ENCODE measurements around the gene AFAP1. TPM values are rescaled to one million over a fixed set of nuclear protein-coding genes. Genes with fewer than 3 reads are reported as not detected.

Gene AFAP1
- total RNA-seq, 1 experiment from 2014 or later: 94.7 TPM

DNA sequence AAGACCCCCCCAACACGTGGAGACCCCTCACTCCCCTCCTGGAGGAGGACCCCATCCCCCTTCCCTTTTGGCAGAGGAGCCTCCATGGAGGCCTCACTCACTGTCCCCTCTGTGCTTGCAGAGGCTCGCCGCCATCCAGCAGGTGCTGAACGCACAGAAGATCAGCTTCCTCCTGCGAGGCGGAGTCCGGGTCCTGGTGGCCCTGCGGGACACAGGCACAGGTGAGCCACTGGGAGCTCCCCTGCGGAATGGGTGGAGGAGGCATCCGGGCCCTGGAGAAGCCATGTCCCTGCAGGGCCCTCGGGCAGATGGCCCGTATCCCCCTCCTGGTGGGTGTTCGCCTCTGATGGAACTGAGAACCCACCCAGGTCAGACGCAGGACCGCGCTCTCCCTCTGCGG lies 206.5 kb downstream of the AFAP1 start:
- intact Hi-C loops (cut with micrococcal nuclease; ENCODE audit: unreplicated experiment): no loop called here
- Histone ChIP-seq H3K36me3 (ENCODE audit: control insufficient read depth, insufficient read depth, low read length) (no peaks in the 10 kb centered on the region), H3K27me3 (ENCODE audit: control insufficient read depth, insufficient read depth, low read length) (no peaks in the 10 kb centered on the region), H3K27ac (ENCODE audit: low read length) (no peak overlapping the region), H3K4me3 (ENCODE audit: low read depth in 2 of 2, low read length in 2 of 2) (no peak overlapping the region), H3K9me3 (ENCODE audit: control insufficient read depth, insufficient read depth, low read depth, low read length) (no peaks in the 10 kb centered on the region), H3K4me1 (ENCODE audit: control insufficient read depth, insufficient read depth, low read length) (no peaks in the 10 kb centered on the region)
- POLR2A ChIA-PET: no interaction called here
- CTCF ChIA-PET: no interaction called here
- DNase-seq (ENCODE audit: low read depth, low spot score): no peak
- no peak for ATAC-seq
- TF ChIP-seq, protein P1, sequence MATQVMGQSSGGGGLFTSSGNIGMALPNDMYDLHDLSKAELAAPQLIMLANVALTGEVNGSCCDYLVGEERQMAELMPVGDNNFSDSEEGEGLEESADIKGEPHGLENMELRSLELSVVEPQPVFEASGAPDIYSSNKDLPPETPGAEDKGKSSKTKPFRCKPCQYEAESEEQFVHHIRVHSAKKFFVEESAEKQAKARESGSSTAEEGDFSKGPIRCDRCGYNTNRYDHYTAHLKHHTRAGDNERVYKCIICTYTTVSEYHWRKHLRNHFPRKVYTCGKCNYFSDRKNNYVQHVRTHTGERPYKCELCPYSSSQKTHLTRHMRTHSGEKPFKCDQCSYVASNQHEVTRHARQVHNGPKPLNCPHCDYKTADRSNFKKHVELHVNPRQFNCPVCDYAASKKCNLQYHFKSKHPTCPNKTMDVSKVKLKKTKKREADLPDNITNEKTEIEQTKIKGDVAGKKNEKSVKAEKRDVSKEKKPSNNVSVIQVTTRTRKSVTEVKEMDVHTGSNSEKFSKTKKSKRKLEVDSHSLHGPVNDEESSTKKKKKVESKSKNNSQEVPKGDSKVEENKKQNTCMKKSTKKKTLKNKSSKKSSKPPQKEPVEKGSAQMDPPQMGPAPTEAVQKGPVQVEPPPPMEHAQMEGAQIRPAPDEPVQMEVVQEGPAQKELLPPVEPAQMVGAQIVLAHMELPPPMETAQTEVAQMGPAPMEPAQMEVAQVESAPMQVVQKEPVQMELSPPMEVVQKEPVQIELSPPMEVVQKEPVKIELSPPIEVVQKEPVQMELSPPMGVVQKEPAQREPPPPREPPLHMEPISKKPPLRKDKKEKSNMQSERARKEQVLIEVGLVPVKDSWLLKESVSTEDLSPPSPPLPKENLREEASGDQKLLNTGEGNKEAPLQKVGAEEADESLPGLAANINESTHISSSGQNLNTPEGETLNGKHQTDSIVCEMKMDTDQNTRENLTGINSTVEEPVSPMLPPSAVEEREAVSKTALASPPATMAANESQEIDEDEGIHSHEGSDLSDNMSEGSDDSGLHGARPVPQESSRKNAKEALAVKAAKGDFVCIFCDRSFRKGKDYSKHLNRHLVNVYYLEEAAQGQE (IDR thresholded peaks at IDR 0.05; ENCODE audit: insufficient read depth in 1 of 2, low read depth in 2 of 2, low read length in 1 of 2): no peak
- TF ChIP-seq TCF7L2 (IDR thresholded peaks at IDR 0.05; ENCODE audit: low read depth, low read length) (no peak), POLR2AphosphoS5 (IDR thresholded peaks at IDR 0.05; ENCODE audit: low read depth, low read length) (no peak)
- in situ Hi-C loops (cut with HindIII; ENCODE audit: low pct_unique_long_range_greater_than_20kb, low sequenced_read_pairs): no loop called here
- BruUV-seq (replicated peaks): no TSS peak

DNA sequence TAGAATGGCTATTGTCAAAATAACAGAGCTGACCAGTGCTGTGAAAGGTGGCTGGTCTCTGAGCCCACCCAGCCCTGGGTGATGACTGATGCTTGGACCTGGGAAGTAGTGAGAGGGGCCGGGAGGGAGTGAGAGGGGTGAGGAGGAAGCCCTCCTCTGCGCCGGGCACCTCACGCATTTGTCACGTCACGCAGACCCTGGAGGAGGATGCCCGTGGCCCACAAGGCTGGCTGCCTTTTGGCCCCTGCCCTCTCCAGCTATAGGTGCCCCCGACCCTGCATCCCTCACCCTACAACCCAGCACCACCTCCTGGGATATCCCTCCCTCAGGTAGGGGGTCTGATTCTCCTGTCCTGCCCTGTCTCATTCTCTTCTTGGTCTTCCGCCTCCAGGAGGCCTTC lies 207.4 kb downstream of the AFAP1 start:
- BruUV-seq (replicated peaks): no TSS peak
- Histone ChIP-seq H3K4me3 (ENCODE audit: low read depth in 2 of 2, low read length in 2 of 2) (no peak overlapping the region), H3K9me3 (ENCODE audit: control insufficient read depth, insufficient read depth, low read depth, low read length) (no peaks in the 10 kb centered on the region), H3K27me3 (ENCODE audit: control insufficient read depth, insufficient read depth, low read length) (no peaks in the 10 kb centered on the region), H3K4me1 (ENCODE audit: control insufficient read depth, insufficient read depth, low read length) (no peaks in the 10 kb centered on the region), H3K36me3 (ENCODE audit: control insufficient read depth, insufficient read depth, low read length) (no peaks in the 10 kb centered on the region), H3K27ac (ENCODE audit: low read length) (no peak overlapping the region)
- TF ChIP-seq, protein P1 (IDR thresholded peaks at IDR 0.05; ENCODE audit: insufficient read depth in 1 of 2, low read depth in 2 of 2, low read length in 1 of 2): no peak
- TF ChIP-seq TCF7L2 (IDR thresholded peaks at IDR 0.05; ENCODE audit: low read depth, low read length): no peak
- in situ Hi-C loops (cut with HindIII; ENCODE audit: low pct_unique_long_range_greater_than_20kb, low sequenced_read_pairs) (no loop called here), intact Hi-C loops (cut with micrococcal nuclease; ENCODE audit: unreplicated experiment) (no loop called here)
- no peak for DNase-seq (ENCODE audit: low read depth, low spot score)
- no peak for ATAC-seq
- POLR2A ChIA-PET: no interaction called here
- CTCF ChIA-PET: no interaction called here

DNA sequence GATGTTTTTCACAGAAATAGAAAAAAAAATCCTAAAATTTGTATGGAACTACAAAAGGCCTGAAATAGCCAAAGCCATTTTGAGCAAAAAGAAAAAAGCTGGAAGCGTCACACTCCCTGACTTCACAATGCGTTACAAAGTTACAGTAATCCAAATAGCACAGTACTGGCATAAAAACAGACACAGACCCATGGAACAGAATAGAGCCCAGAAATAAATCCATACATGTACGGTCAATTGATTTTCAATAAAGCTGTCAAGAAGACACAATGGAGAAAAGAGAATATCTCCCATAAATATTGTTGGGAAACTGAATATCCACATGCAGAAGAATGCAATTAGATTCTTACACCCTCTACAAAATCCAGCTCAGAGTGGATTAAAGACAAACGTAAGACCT lies 208.2 kb downstream of the AFAP1 start:
- intact Hi-C loops (cut with micrococcal nuclease; ENCODE audit: unreplicated experiment) (no loop called here), in situ Hi-C loops (cut with HindIII; ENCODE audit: low pct_unique_long_range_greater_than_20kb, low sequenced_read_pairs) (no loop called here)
- ATAC-seq: no peak

More for the DNA sequence above, 208.2 kb downstream of the AFAP1 start:
- H3K36me3 ChIP-seq (ENCODE audit: control insufficient read depth, insufficient read depth, low read length): no peaks in the 10 kb centered on the region
- H3K9me3 ChIP-seq (ENCODE audit: control insufficient read depth, insufficient read depth, low read depth, low read length): no peaks in the 10 kb centered on the region
- H3K27ac ChIP-seq (ENCODE audit: low read length): no peak overlapping the region
- no peaks in the 10 kb centered on the region for H3K4me1 ChIP-seq (ENCODE audit: control insufficient read depth, insufficient read depth, low read length)
- BruUV-seq (replicated peaks): no TSS peak
- CTCF ChIA-PET: interaction anchor here (0.7 to 1.2 kb wide), 2 partner anchors 80 to 189 kb away, joined by 3 read pairs; no protein-coding TSS in a partner anchor
- no peak overlapping the region for H3K4me3 ChIP-seq (ENCODE audit: low read depth in 2 of 2, low read length in 2 of 2)
- no peak for DNase-seq (ENCODE audit: low read depth, low spot score)
- POLR2A ChIA-PET: no interaction called here
- no peak for TF ChIP-seq TCF7L2 (IDR thresholded peaks at IDR 0.05; ENCODE audit: low read depth, low read length)
- TF ChIP-seq, protein P2, sequence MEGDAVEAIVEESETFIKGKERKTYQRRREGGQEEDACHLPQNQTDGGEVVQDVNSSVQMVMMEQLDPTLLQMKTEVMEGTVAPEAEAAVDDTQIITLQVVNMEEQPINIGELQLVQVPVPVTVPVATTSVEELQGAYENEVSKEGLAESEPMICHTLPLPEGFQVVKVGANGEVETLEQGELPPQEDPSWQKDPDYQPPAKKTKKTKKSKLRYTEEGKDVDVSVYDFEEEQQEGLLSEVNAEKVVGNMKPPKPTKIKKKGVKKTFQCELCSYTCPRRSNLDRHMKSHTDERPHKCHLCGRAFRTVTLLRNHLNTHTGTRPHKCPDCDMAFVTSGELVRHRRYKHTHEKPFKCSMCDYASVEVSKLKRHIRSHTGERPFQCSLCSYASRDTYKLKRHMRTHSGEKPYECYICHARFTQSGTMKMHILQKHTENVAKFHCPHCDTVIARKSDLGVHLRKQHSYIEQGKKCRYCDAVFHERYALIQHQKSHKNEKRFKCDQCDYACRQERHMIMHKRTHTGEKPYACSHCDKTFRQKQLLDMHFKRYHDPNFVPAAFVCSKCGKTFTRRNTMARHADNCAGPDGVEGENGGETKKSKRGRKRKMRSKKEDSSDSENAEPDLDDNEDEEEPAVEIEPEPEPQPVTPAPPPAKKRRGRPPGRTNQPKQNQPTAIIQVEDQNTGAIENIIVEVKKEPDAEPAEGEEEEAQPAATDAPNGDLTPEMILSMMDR (IDR thresholded peaks at IDR 0.05): no peak
- TF ChIP-seq SIN3A (IDR thresholded peaks at IDR 0.05; ENCODE audit: borderline replicate concordance, insufficient read depth, low read depth, low read length): no peak
- TF ChIP-seq, protein P1 (IDR thresholded peaks at IDR 0.05; ENCODE audit: insufficient read depth in 1 of 2, low read depth in 2 of 2, low read length in 1 of 2): no peak
- no peak for TF ChIP-seq POLR2AphosphoS5 (IDR thresholded peaks at IDR 0.05; ENCODE audit: low read depth, low read length)
- no peaks in the 10 kb centered on the region for H3K27me3 ChIP-seq (ENCODE audit: control insufficient read depth, insufficient read depth, low read length)
